GM12875 (cell line): ENCODE results near the gene SON.

Experiments used
- H3K4me3 ChIP-seq: one replicate; pipeline ENCODE4 v1.5.1; 2011; ENCODE audit warnings: low read depth, low read length, control low read depth
- TF ChIP-seq, protein P1 (sequence below): IDR thresholded peaks from 2 replicates; pipeline ENCODE4 v1.5.1; 2011; ENCODE audit warnings: low read depth, mild to moderate bottlenecking, control low read depth, inconsistent platforms, low read length, moderate library complexity, borderline replicate concordance; ENCODE audit not compliant: insufficient read depth

The SON gene

DNA sequence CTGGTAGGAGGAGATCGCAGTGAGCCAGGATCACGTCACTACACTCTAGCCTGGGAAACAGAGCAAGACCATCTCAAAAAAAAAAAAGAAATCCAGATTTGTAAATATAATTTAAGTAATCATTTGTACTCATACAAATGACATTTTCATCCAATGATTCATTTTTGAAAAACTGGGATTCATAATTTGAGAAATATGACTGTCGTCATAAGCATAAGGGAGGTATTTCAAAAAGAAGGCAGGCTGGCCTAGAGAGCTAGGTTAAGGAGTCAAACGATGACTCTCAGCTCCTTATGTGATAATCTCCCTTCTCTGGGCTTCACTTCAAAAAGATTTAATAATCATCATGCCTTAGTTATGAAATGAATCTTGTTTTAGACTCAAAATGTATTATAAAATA lies 3.2 kb upstream of the SON start:
- TF ChIP-seq, protein P1, sequence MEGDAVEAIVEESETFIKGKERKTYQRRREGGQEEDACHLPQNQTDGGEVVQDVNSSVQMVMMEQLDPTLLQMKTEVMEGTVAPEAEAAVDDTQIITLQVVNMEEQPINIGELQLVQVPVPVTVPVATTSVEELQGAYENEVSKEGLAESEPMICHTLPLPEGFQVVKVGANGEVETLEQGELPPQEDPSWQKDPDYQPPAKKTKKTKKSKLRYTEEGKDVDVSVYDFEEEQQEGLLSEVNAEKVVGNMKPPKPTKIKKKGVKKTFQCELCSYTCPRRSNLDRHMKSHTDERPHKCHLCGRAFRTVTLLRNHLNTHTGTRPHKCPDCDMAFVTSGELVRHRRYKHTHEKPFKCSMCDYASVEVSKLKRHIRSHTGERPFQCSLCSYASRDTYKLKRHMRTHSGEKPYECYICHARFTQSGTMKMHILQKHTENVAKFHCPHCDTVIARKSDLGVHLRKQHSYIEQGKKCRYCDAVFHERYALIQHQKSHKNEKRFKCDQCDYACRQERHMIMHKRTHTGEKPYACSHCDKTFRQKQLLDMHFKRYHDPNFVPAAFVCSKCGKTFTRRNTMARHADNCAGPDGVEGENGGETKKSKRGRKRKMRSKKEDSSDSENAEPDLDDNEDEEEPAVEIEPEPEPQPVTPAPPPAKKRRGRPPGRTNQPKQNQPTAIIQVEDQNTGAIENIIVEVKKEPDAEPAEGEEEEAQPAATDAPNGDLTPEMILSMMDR = no peak
- H3K4me3 ChIP-seq = no peak overlapping the region

DNA sequence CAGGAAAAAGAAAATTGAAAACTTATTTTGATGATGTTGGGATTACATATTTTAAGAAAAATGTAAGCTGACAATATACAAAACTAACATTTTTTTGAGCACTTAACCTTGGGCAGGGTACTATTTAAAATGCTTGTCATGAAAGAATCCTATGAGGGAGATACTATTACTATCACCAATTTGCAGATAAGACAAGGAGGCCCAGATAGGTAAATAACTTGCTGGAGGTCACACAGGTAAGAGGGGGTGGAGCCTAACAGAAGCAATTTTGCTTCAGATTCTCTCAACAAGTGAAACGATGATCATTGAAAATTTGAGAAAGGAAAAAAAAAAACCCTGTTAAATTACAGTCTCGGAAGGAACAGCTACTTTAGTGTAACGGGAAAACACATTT lies 2.1 kb upstream of the SON start:
- H3K4me3 ChIP-seq = peak overlapping the region; percentile 80
- TF ChIP-seq, protein P1 = no peak

DNA sequence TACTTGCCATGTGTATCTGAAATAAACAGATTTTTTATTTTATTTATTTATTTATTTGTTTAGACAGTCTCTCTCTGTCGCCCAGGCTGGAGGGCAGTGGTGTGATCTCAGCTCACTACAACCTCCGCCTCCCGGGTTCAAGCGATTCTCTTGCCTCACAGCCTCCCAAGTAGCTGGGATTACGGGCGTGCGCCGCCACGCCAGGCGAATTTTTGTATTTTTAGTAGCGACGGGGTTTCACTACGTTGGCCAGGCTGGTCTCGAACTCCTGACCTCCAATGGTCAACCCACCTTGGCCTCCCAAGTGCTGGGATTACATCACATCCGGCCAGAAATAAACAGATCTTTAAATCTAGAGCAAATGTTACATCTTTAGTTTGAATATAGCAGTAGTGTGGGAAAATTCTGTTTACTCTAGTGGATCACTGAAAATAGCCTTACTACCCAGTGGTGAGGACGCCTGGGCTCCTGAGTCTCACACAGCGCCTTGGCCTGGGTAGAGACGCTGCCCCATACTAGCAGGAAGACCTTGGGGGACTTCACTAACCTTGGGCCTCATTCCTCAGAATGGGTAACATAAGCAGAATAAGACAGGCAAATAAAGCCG lies 1.6 kb upstream of the SON start:
- peak overlapping the region; percentile 80 for H3K4me3 ChIP-seq
- TF ChIP-seq, protein P1 = no peak

DNA sequence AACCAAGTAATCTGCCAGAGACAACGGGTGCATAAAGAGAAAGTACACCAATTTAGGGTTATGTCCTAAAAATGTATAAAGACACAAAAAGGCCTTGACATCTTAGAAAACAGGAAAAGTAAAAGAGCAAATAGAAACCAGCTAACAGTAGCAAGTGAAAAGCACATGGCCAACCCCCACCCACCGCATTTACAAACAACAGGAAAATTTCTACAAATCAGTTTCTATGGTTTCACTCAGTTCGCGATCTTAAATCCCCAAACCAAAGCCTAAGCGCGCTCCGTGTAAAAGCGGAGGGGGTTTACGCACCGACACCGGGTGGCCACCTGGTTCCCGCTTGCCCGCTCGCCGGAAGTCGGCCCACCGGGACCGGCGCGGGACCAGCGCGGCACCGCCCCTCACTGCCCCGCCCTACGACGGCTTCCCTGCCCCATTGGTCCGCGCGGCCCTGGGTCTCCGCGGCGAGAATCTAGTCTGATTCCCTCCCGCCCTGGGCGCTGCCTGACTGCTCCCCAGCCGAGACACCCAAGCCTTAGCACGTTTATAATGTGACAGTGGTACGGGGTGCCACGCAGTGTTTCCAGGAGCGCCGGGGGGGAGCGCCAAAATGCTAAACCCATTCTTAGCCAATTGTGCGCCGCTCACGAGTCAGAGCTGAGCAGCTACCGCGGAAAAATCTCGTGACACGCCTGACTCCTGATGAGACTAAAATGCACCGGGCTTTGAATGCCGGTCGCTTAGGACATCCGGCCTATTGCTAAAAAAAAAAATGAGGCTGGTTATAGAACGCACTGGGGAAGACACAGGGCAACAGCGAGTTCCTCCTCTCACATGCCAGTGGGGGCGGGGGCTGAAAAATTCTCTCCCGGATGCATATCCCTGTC lies 840 bp upstream of the SON start, which contains the start of gene GART:
GART (minus strand) TSS at position 362 of the 884 bp plus-strand sequence. CDS start 2,802 bp downstream, outside the sequence.
- TF ChIP-seq, protein P1 = no peak
- H3K4me3 ChIP-seq = peak within 1 kb of the TSS; percentile 80

DNA sequence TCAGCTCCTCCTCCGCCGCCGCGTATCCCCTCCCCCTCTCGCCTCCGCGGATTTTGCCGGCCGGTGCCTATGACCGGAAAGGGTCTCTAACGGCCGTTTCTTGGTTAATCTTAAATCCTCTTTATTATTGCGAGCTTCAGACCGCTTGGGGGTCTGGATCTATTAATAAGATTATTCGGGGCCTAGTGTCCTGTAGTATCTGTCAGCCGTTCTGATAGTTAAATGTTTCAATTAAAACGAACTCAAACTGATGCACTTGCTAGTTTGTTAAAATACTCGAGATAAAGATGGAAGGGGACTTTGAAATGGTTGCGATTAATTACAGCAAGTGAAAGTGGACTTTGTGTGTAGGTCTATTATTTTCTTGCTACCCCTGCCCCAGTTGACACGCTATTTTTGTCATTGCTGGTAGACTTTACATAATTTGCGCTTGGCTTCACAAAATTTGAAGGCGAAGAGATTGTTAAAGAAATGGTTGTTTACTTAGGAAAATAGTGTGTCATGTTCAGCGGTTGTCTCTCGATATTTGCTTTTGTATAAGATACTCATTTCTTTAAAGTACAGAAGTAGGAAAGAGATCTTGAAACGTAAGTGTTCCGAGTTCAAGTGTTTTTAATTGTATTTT lies 779 bp downstream of the SON start:
- H3K4me3 ChIP-seq = peak overlapping the region; percentile 75
- TF ChIP-seq, protein P1 = no peak

DNA sequence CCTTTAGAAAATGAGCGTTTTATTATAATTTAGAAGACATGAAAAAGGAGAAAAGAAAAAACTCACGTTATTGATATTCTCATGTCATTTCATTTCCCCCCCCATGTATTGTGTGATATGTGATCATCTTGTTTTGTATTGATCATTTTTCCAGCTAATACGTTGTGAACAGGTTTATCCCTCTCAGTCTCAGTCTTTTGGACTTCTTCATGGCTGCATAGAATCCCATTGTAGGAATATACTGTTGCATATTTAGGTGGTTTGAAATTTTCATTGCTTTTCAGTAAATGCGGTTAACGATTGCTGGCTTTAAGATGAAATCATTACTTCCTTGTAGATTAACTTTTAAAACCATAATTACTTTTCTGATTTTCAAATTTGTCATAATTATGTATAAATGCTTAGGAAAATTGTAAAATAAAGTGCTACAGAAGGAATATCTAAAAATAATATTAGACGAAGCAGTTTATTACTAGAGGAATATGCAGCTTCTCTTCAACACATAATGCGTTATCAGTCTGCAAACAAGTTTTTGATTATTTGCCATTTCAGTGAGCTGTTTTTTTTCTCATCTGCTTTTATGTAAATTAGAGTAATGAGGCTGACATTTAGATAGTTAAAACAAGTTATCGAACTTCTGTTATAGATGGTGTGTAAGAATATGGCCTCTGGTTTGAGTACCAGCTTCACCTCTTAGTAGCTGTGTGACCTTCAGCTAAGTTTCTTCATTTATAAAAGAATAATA lies 1.8 kb downstream of the SON start:
- TF ChIP-seq, protein P1 = no peak
- peak overlapping the region; percentile 75 for H3K4me3 ChIP-seq
